Measurements from ENCODE around the gene PCDH12. TPM values are rescaled to one million over a fixed set of nuclear protein-coding genes. Genes with fewer than 3 reads are reported as not detected.

PCDH12 gene
- total RNA-seq, 1 experiment from 2014 or later: 0.02 TPM

DNA sequence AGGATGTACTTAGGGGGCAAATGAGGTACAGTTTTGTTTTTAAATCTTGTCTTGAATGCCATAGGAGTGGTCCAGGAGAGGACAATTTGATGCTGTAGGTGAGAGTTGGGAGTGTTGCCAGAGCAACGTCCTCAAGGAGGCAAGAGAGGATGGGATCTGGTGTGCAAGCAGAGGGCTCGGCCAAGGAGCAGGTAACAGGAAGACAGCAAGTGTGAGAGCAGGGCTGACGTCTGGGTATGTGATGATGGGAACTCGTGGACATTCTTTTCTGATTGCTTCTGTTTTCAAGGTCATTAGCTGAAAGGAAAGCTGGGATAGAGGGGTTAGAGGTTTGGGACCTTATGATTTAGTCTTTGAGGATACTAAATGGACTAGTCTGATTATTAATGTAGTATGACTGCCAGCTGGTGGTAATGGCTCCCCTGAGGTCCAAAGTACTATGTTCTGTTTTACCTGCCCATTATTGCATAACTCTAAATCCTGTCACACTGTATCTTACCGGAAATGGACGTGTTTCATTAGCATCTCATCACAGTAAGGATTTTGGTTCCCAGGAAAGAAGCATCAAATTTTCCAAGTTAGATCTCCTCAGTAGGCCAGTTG lies 39.5 kb upstream of the PCDH12 start:
- Histone ChIP-seq H3K27ac (ENCODE audit: low read depth, low read length) (no peak overlapping the region), H3K36me3 (ENCODE audit: control insufficient read depth in 1 of 2, insufficient read depth in 2 of 2, low read length in 2 of 2) (peaks cover 9 to 14% of the 10 kb centered on the region in 2 experiments; a peak in 3 of 4 replicates), H3K79me2 (ENCODE audit: insufficient read depth, low read length) (no peaks in the 10 kb centered on the region), H3K27me3 (ENCODE audit: insufficient read depth, low read length) (no peaks in the 10 kb centered on the region), H2AFZ (ENCODE audit: low read depth, low read length, poor library complexity, severe bottlenecking) (no peak overlapping the region), H3K9me2 (ENCODE audit: insufficient read depth) (no peaks in the 10 kb centered on the region), H3K4me1 (ENCODE audit: control insufficient read depth in 1 of 2, insufficient read depth in 2 of 2, low read length in 2 of 2) (no peaks in the 10 kb centered on the region), H4K20me1 (ENCODE audit: insufficient read depth) (no peaks in the 10 kb centered on the region), H3K9ac (ENCODE audit: low read length) (no peak overlapping the region), H3K4me2 (ENCODE audit: low read length) (no peak overlapping the region), H3K9me3 (ENCODE audit: control insufficient read depth in 1 of 2, insufficient read depth in 1 of 2, low read depth in 1 of 2, low read length in 2 of 2) (no peaks in the 10 kb centered on the region), H3K4me3 (replicated peaks in 1 of 2; ENCODE audit: low read depth in 1 of 2, low read length in 2 of 2) (no peak overlapping the region)
- BruUV-seq (replicated peaks): no TSS peak
- RAD21 ChIA-PET (ENCODE audit: low non-redundant PET in 1 of 2, low total read pairs in 2 of 2, uncharacterized antibody in 2 of 2, unreplicated experiment in 2 of 2): no interaction called here
- DNase-seq (ENCODE audit: low read depth, low spot score): no peak
- CTCF ChIA-PET: no interaction called here
- POLR2A ChIA-PET: no interaction called here
- no peak for ATAC-seq
- no peak for TF ChIP-seq CBX3 (IDR thresholded peaks at IDR 0.05; ENCODE audit: low read depth)
- no peak for TF ChIP-seq EGR1 (IDR thresholded peaks at IDR 0.05; ENCODE audit: low read depth)
- intact Hi-C loops (cut with micrococcal nuclease): no loop called here

GRCh38 chr5:141995656-141996055 lies 37.7 kb upstream of the PCDH12 start:
- RAD21 ChIA-PET (ENCODE audit: low non-redundant PET in 1 of 2, low total read pairs in 2 of 2, uncharacterized antibody in 2 of 2, unreplicated experiment in 2 of 2): no interaction called here
- Histone ChIP-seq H3K27me3 (ENCODE audit: insufficient read depth, low read length) (no peaks in the 10 kb centered on the region), H3K36me3 (ENCODE audit: control insufficient read depth in 1 of 2, insufficient read depth in 2 of 2, low read length in 2 of 2) (peaks cover 4 to 7% of the 10 kb centered on the region in 2 experiments; a peak in 2 of 4 replicates)

More at GRCh38 chr5:141995656-141996055, 37.7 kb upstream of the PCDH12 start:
- Histone ChIP-seq H4K20me1 (ENCODE audit: insufficient read depth) (no peaks in the 10 kb centered on the region), H3K4me3 (replicated peaks in 1 of 2; ENCODE audit: low read depth in 1 of 2, low read length in 2 of 2) (no peak overlapping the region), H3K9ac (ENCODE audit: low read length) (no peak overlapping the region), H2AFZ (ENCODE audit: low read depth, low read length, poor library complexity, severe bottlenecking) (no peak overlapping the region), H3K4me1 (ENCODE audit: control insufficient read depth in 1 of 2, insufficient read depth in 2 of 2, low read length in 2 of 2) (no peaks in the 10 kb centered on the region), H3K9me3 (ENCODE audit: control insufficient read depth in 1 of 2, insufficient read depth in 1 of 2, low read depth in 1 of 2, low read length in 2 of 2) (no peaks in the 10 kb centered on the region), H3K9me2 (ENCODE audit: insufficient read depth) (no peaks in the 10 kb centered on the region), H3K79me2 (ENCODE audit: insufficient read depth, low read length) (no peaks in the 10 kb centered on the region), H3K4me2 (ENCODE audit: low read length) (no peak overlapping the region), H3K27ac (ENCODE audit: low read depth, low read length) (no peak overlapping the region)
- ATAC-seq (no peak), DNase-seq (ENCODE audit: low read depth, low spot score) (no peak)
- no peak for TF ChIP-seq RAD21 (IDR thresholded peaks at IDR 0.05; ENCODE audit: low read depth)
- no peak for TF ChIP-seq CBX3 (IDR thresholded peaks at IDR 0.05; ENCODE audit: low read depth)
- TF ChIP-seq EZH2 (IDR thresholded peaks at IDR 0.05): no peak
- TF ChIP-seq ZFX (IDR thresholded peaks at IDR 0.05): no peak
- TF ChIP-seq CEBPB (IDR thresholded peaks at IDR 0.05; ENCODE audit: low read depth): no peak
- TF ChIP-seq JUND (IDR thresholded peaks at IDR 0.05): no peak
- no peak for TF ChIP-seq SRF (IDR thresholded peaks at IDR 0.05; ENCODE audit: low read depth)
- no peak for TF ChIP-seq SIN3A (IDR thresholded peaks at IDR 0.05; ENCODE audit: low read depth)
- no peak for TF ChIP-seq TCF7L2 (IDR thresholded peaks at IDR 0.05; ENCODE audit: borderline replicate concordance, extremely low read depth, insufficient read depth, insufficient read length)
- TF ChIP-seq, protein P1, sequence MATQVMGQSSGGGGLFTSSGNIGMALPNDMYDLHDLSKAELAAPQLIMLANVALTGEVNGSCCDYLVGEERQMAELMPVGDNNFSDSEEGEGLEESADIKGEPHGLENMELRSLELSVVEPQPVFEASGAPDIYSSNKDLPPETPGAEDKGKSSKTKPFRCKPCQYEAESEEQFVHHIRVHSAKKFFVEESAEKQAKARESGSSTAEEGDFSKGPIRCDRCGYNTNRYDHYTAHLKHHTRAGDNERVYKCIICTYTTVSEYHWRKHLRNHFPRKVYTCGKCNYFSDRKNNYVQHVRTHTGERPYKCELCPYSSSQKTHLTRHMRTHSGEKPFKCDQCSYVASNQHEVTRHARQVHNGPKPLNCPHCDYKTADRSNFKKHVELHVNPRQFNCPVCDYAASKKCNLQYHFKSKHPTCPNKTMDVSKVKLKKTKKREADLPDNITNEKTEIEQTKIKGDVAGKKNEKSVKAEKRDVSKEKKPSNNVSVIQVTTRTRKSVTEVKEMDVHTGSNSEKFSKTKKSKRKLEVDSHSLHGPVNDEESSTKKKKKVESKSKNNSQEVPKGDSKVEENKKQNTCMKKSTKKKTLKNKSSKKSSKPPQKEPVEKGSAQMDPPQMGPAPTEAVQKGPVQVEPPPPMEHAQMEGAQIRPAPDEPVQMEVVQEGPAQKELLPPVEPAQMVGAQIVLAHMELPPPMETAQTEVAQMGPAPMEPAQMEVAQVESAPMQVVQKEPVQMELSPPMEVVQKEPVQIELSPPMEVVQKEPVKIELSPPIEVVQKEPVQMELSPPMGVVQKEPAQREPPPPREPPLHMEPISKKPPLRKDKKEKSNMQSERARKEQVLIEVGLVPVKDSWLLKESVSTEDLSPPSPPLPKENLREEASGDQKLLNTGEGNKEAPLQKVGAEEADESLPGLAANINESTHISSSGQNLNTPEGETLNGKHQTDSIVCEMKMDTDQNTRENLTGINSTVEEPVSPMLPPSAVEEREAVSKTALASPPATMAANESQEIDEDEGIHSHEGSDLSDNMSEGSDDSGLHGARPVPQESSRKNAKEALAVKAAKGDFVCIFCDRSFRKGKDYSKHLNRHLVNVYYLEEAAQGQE (IDR thresholded peaks at IDR 0.05; ENCODE audit: low read depth): no peak
- TF ChIP-seq EZH2phosphoT487 (IDR thresholded peaks at IDR 0.05; ENCODE audit: borderline replicate concordance): no peak
- no peak for TF ChIP-seq SP1 (IDR thresholded peaks at IDR 0.05; ENCODE audit: low read depth)
- no peak for TF ChIP-seq ELF1 (IDR thresholded peaks at IDR 0.05; ENCODE audit: borderline replicate concordance, low read depth)
- intact Hi-C loops (cut with micrococcal nuclease): no loop called here
- ChIA-PET CTCF (interaction anchor here (0.9 to 2.0 kb wide), 3 partner anchors 27 to 148 kb away, joined by 4 to 7 read pairs (median 5); partner anchors contain the start of gene RNF14), POLR2A (no interaction called here)
- BruUV-seq (replicated peaks): no TSS peak

All from HCT116 (cell line).